PC-3 (cell line): ENCODE results near the gene NSL1.

Source experiments
- EZH2 ChIP-seq: fragments of 300-600 bp; sonication (generic); IDR thresholded peaks from one replicate; pipeline ENCODE4 v1.6.1; 2017; ENCODE audit warnings: antibody characterized with exemption, mild to moderate bottlenecking, low read length; ENCODE audit not compliant: unreplicated experiment
- EZH2phosphoT487 ChIP-seq: fragments of 300-600 bp; sonication (generic); IDR thresholded peaks from 2 replicates; pipeline ENCODE4 v1.6.1; 2018; ENCODE audit warnings: mild to moderate bottlenecking, antibody characterized with exemption, low read length, borderline replicate concordance
- TF ChIP-seq, protein P1 (sequence below): fragments of 300-600 bp; sonication (generic); conservative IDR thresholded peaks from 2 replicates; pipeline ENCODE4 v1.5.1; 2017; ENCODE audit warnings: antibody characterized with exemption, low read depth, mild to moderate bottlenecking, low read length

DNA sequence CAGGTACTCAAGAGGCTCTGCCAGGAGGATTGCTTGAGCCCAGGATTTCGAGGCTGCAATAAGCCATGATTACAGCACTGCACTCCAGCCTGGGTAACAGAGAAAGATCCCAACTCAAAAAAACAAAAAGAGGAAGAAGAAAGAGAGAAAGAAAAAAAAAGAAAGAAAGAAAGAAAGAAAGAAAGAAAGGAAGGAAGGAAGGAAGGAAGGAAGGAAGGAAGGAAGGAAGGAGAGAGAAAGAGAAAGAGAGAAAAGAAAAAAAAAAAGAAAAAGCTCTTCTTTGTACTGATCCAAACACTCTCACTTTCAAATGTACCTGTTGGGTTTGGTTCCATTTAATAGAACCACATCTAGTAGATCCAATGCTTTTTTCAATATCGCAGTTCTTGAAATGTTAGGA, 103.8 kb downstream of the NSL1 start:
- TF ChIP-seq, protein P1, sequence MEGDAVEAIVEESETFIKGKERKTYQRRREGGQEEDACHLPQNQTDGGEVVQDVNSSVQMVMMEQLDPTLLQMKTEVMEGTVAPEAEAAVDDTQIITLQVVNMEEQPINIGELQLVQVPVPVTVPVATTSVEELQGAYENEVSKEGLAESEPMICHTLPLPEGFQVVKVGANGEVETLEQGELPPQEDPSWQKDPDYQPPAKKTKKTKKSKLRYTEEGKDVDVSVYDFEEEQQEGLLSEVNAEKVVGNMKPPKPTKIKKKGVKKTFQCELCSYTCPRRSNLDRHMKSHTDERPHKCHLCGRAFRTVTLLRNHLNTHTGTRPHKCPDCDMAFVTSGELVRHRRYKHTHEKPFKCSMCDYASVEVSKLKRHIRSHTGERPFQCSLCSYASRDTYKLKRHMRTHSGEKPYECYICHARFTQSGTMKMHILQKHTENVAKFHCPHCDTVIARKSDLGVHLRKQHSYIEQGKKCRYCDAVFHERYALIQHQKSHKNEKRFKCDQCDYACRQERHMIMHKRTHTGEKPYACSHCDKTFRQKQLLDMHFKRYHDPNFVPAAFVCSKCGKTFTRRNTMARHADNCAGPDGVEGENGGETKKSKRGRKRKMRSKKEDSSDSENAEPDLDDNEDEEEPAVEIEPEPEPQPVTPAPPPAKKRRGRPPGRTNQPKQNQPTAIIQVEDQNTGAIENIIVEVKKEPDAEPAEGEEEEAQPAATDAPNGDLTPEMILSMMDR: no peak
- TF ChIP-seq EZH2 (no peak), EZH2phosphoT487 (no peak)
